Measurements from ENCODE around the gene CCNL2. TPM values are rescaled to one million over a fixed set of nuclear protein-coding genes. Genes with fewer than 3 reads are reported as not detected.

The CCNL2 gene
- total and polyA plus RNA-seq, 5 donors: 61.2 to 83.1 (median 71.3) TPM

GRCh38 chr1:1343811-1344421 is 55.2 kb downstream of the CCNL2 start:
- no peak overlapping the region for H3K4me3 ChIP-seq (ENCODE audit: low read length)
- H3K27me3 ChIP-seq (ENCODE audit: control insufficient read depth, insufficient read depth): no peaks in the 10 kb centered on the region
- no peak overlapping the region for H3K27ac ChIP-seq (ENCODE audit: low read length)
- ATAC-seq: no peak
- 88% methylated on average over 24 of the region's 24 CpGs for WGBS
- DNase-seq: peak in 1 of 3 donors; percentile 59
- no peaks in the 10 kb centered on the region for H3K4me1 ChIP-seq (ENCODE audit: control insufficient read depth, insufficient read depth, low read length)
- intact Hi-C loops (cut with DNase I): no loop called here
- H3K9me3 ChIP-seq (ENCODE audit: control insufficient read depth, low read length): no peaks in the 10 kb centered on the region

GRCh38 chr1:1342584-1343115 is 56.5 kb downstream of the CCNL2 start:
- intact Hi-C loops (cut with DNase I): no loop called here
- 86% methylated on average over 18 of the region's 18 CpGs for WGBS
- peak in 1 of 3 donors; percentile 59 for DNase-seq
- Histone ChIP-seq H3K9me3 (ENCODE audit: control insufficient read depth, low read length) (no peaks in the 10 kb centered on the region), H3K4me3 (ENCODE audit: low read length) (no peak overlapping the region), H3K27ac (ENCODE audit: low read length) (no peak overlapping the region), H3K27me3 (ENCODE audit: control insufficient read depth, insufficient read depth) (no peaks in the 10 kb centered on the region), H3K4me1 (ENCODE audit: control insufficient read depth, insufficient read depth, low read length) (no peaks in the 10 kb centered on the region)
- no peak for ATAC-seq

GRCh38 chr1:1342061-1342562 is 57.0 kb downstream of the CCNL2 start:
- no peak overlapping the region for H3K27ac ChIP-seq (ENCODE audit: low read length)
- DNase-seq (peak in 1 of 3 donors; percentile 61), ATAC-seq (no peak)
- H3K4me1 ChIP-seq (ENCODE audit: control insufficient read depth, insufficient read depth, low read length): no peaks in the 10 kb centered on the region
- 93% methylated on average over 28 of the region's 28 CpGs for WGBS
- H3K4me3 ChIP-seq (ENCODE audit: low read length): no peak overlapping the region
- intact Hi-C loops (cut with DNase I): no loop called here
- no peaks in the 10 kb centered on the region for H3K27me3 ChIP-seq (ENCODE audit: control insufficient read depth, insufficient read depth)
- no peaks in the 10 kb centered on the region for H3K9me3 ChIP-seq (ENCODE audit: control insufficient read depth, low read length)

- WGBS: 90% methylated on average over 17 of the region's 17 CpGs
- Histone ChIP-seq H3K27ac (ENCODE audit: low read length) (no peak overlapping the region), H3K4me3 (ENCODE audit: low read length) (no peak overlapping the region), H3K9me3 (ENCODE audit: control insufficient read depth, low read length) (no peaks in the 10 kb centered on the region), H3K27me3 (ENCODE audit: control insufficient read depth, insufficient read depth) (no peaks in the 10 kb centered on the region), H3K4me1 (ENCODE audit: control insufficient read depth, insufficient read depth, low read length) (no peaks in the 10 kb centered on the region)
- intact Hi-C loops (cut with DNase I): no loop called here
- ATAC-seq (no peak), DNase-seq (no peak)
Measured at GRCh38 chr1:1341549-1342021, 57.5 kb downstream of the CCNL2 start.

- 92% methylated on average over 36 of the region's 36 CpGs for WGBS
- intact Hi-C loops (cut with DNase I): no loop called here
Measured at GRCh38 chr1:1340791-1341548, 58.2 kb downstream of the CCNL2 start.

GRCh38 chr1:1340185-1340584 is 59.0 kb downstream of the CCNL2 start:
- ATAC-seq (no peak), DNase-seq (no peak)
- no peak overlapping the region for H3K4me3 ChIP-seq (ENCODE audit: low read length)
- 90% methylated on average over 23 of the region's 23 CpGs for WGBS
- no peaks in the 10 kb centered on the region for H3K9me3 ChIP-seq (ENCODE audit: control insufficient read depth, low read length)
- no peaks in the 10 kb centered on the region for H3K4me1 ChIP-seq (ENCODE audit: control insufficient read depth, insufficient read depth, low read length)
- H3K27me3 ChIP-seq (ENCODE audit: control insufficient read depth, insufficient read depth): no peaks in the 10 kb centered on the region
- H3K27ac ChIP-seq (ENCODE audit: low read length): no peak overlapping the region
- intact Hi-C loops (cut with DNase I): no loop called here

More at GRCh38 chr1:1340791-1341548, 58.2 kb downstream of the CCNL2 start:
- Histone ChIP-seq H3K27ac (ENCODE audit: low read length) (no peak overlapping the region), H3K4me3 (ENCODE audit: low read length) (no peak overlapping the region), H3K9me3 (ENCODE audit: control insufficient read depth, low read length) (no peaks in the 10 kb centered on the region), H3K4me1 (ENCODE audit: control insufficient read depth, insufficient read depth, low read length) (no peaks in the 10 kb centered on the region), H3K27me3 (ENCODE audit: control insufficient read depth, insufficient read depth) (no peaks in the 10 kb centered on the region)
- DNase-seq (no peak), ATAC-seq (no peak)

- Histone ChIP-seq H3K4me1 (ENCODE audit: control insufficient read depth, insufficient read depth, low read length) (no peaks in the 10 kb centered on the region), H3K27ac (ENCODE audit: low read length) (no peak overlapping the region), H3K4me3 (ENCODE audit: low read length) (no peak overlapping the region), H3K27me3 (ENCODE audit: control insufficient read depth, insufficient read depth) (no peaks in the 10 kb centered on the region), H3K9me3 (ENCODE audit: control insufficient read depth, low read length) (no peaks in the 10 kb centered on the region)
- WGBS: 94% methylated on average over 36 of the region's 36 CpGs
- no peak for DNase-seq
- intact Hi-C loops (cut with DNase I): no loop called here
- no peak for ATAC-seq
Measured at GRCh38 chr1:1338278-1338677, 60.9 kb downstream of the CCNL2 start.

- 82% methylated on average over 18 of the region's 18 CpGs for WGBS
- intact Hi-C loops (cut with DNase I): no loop called here
- no peak overlapping the region for H3K4me3 ChIP-seq (ENCODE audit: low read length)
- H3K27me3 ChIP-seq (ENCODE audit: control insufficient read depth, insufficient read depth): no peaks in the 10 kb centered on the region
- no peaks in the 10 kb centered on the region for H3K9me3 ChIP-seq (ENCODE audit: control insufficient read depth, low read length)
- no peak overlapping the region for H3K27ac ChIP-seq (ENCODE audit: low read length)
- H3K4me1 ChIP-seq (ENCODE audit: control insufficient read depth, insufficient read depth, low read length): no peaks in the 10 kb centered on the region
- ATAC-seq (no peak), DNase-seq (no peak)
Measured at GRCh38 chr1:1337793-1338147, 61.4 kb downstream of the CCNL2 start.

- 95% methylated on average over 32 of the region's 32 CpGs for WGBS
- Histone ChIP-seq H3K27ac (ENCODE audit: low read length) (no peak overlapping the region), H3K4me3 (ENCODE audit: low read length) (no peak overlapping the region), H3K9me3 (ENCODE audit: control insufficient read depth, low read length) (no peaks in the 10 kb centered on the region), H3K27me3 (ENCODE audit: control insufficient read depth, insufficient read depth) (no peaks in the 10 kb centered on the region), H3K4me1 (ENCODE audit: control insufficient read depth, insufficient read depth, low read length) (no peaks in the 10 kb centered on the region)
- DNase-seq (no peak), ATAC-seq (no peak)
- intact Hi-C loops (cut with DNase I): no loop called here
Measured at GRCh38 chr1:1336931-1337792, 62.0 kb downstream of the CCNL2 start.

GRCh38 chr1:1336446-1336845 is 62.7 kb downstream of the CCNL2 start:
- ATAC-seq (no peak), DNase-seq (no peak)
- intact Hi-C loops (cut with DNase I): no loop called here
- Histone ChIP-seq H3K4me3 (ENCODE audit: low read length) (no peak overlapping the region), H3K27ac (ENCODE audit: low read length) (no peak overlapping the region), H3K27me3 (ENCODE audit: control insufficient read depth, insufficient read depth) (no peaks in the 10 kb centered on the region), H3K4me1 (ENCODE audit: control insufficient read depth, insufficient read depth, low read length) (no peaks in the 10 kb centered on the region), H3K9me3 (ENCODE audit: control insufficient read depth, low read length) (no peaks in the 10 kb centered on the region)
- 93% methylated on average over 26 of the region's 26 CpGs for WGBS
